HG02610 (cell line): ENCODE results near the gene TMEM95.
A peak's percentile ranks its signal among the peaks of the same experiment; 100 is the strongest.
"Not testable (repeated sequence)": the region's sequence is repeated elsewhere in the genome, so short reads cannot be mapped to it uniquely, and the experiment has no call there.

Experiments used
- ATAC-seq: cut with Tn5 transposase; IDR thresholded peaks from one replicate; pipeline ENCODE4 v1.9.1; 2021; ENCODE audit warnings: mild to moderate bottlenecking, moderate library complexity; ENCODE audit not compliant: unreplicated experiment

The TMEM95 gene

GRCh38 chr17:7346761-7347614 lies 8.0 kb upstream of the TMEM95 start:
- ATAC-seq, result no peak

GRCh38 chr17:7347630-7348477 lies 7.1 kb upstream of the TMEM95 start:
- no peak for ATAC-seq

GRCh38 chr17:7348478-7349242 lies 6.3 kb upstream of the TMEM95 start:
- no peak for ATAC-seq

- ATAC-seq, result peak; percentile 53
Observed at GRCh38 chr17:7351665-7352502, 3.1 kb upstream of the TMEM95 start, which contains the start of gene KCTD11. Gene KCTD11 (plus strand): TSS chr17:7352162.

GRCh38 chr17:7352503-7352889 lies 2.5 kb upstream of the TMEM95 start:
- no peak for ATAC-seq

- ATAC-seq, result no peak
Observed at GRCh38 chr17:7352910-7353635, 1.9 kb upstream of the TMEM95 start.

- ATAC-seq, result no peak
Observed at GRCh38 chr17:7354262-7354843, 603 bp upstream of the TMEM95 start.

- ATAC-seq, result no peak
Observed at GRCh38 chr17:7355573-7355972, 617 bp downstream of the TMEM95 start.

GRCh38 chr17:7356072-7356549 lies 1.2 kb downstream of the TMEM95 start:
- peak; percentile 45 for ATAC-seq

- ATAC-seq, result no peak
Observed at GRCh38 chr17:7356756-7357155, 1.8 kb downstream of the TMEM95 start.

GRCh38 chr17:7357381-7357780 lies 2.4 kb downstream of the TMEM95 start:
- ATAC-seq, result no peak

GRCh38 chr17:7361906-7362305 lies 7.0 kb downstream of the TMEM95 start:
- no peak for ATAC-seq

GRCh38 chr17:7363311-7363710 lies 8.4 kb downstream of the TMEM95 start:
- no peak for ATAC-seq

GRCh38 chr17:7365963-7366362 lies 11.0 kb downstream of the TMEM95 start:
- not testable (repeated sequence) for ATAC-seq

- ATAC-seq, result no peak
Observed at GRCh38 chr17:7367083-7367482, 12.1 kb downstream of the TMEM95 start.

- no peak for ATAC-seq
Observed at GRCh38 chr17:7367918-7368598, 13.1 kb downstream of the TMEM95 start.

GRCh38 chr17:7368599-7368994 lies 13.6 kb downstream of the TMEM95 start:
- not testable (repeated sequence) for ATAC-seq

- no peak for ATAC-seq
Observed at GRCh38 chr17:7369825-7370224, 14.9 kb downstream of the TMEM95 start.
